SU-DHL-6 (cell line): ENCODE measurements around the gene HSPA5.

Source experiments
- H2AFZ ChIP-seq: fragments of 200-600 bp; sonication (generic); 2 replicates; pipeline ENCODE4 v1.6.1; 2014; ENCODE audit warnings: low read depth, mild to moderate bottlenecking, moderate library complexity, mixed read lengths, antibody characterized with exemption, low read length; ENCODE audit not compliant: severe bottlenecking
- H3F3A ChIP-seq: fragments of 200-600 bp; shearing (Covaris generic); 2 replicates; pipeline ENCODE4 v1.6.0; 2016; ENCODE audit warnings: antibody characterized with exemption, mild to moderate bottlenecking; ENCODE audit not compliant: insufficient read depth
- H3K27ac ChIP-seq: fragments of 200-600 bp; sonication (generic); 2 replicates; pipeline ENCODE4 v1.5.1; 2016; ENCODE audit warnings: low read depth, mild to moderate bottlenecking, low read length, moderate library complexity, mixed read lengths
- H3K27me3 ChIP-seq: fragments of 200-600 bp; sonication (generic), shearing (Covaris generic); 2 replicates; pipeline ENCODE4 v1.6.0; 2014; ENCODE audit warnings: mild to moderate bottlenecking, low read length
- H3K36me3 ChIP-seq: fragments of 200-600 bp; sonication (generic); 2 replicates; pipeline ENCODE4 v1.6.1; 2014; ENCODE audit warnings: mild to moderate bottlenecking, low read length, mixed read lengths
- H3K4me2 ChIP-seq: fragments of 300-600, 200-600 bp; shearing (Covaris generic), sonication (generic); 2 replicates; pipeline ENCODE4 v1.6.0; 2014; ENCODE audit warnings: low read length, low read depth, mild to moderate bottlenecking; ENCODE audit not compliant: poor library complexity, severe bottlenecking
- H3K4me3 ChIP-seq: fragments of 200-600 bp; sonication (generic); 2 replicates; pipeline ENCODE4 v1.5.1; 2014; ENCODE audit warnings: antibody characterized with exemption, low read length, mild to moderate bottlenecking, mixed read lengths; ENCODE audit not compliant: insufficient read depth, poor library complexity, severe bottlenecking
- H3K79me2 ChIP-seq: fragments of 200-600 bp; sonication (generic); 2 replicates; pipeline ENCODE4 v1.6.1; 2014; ENCODE audit warnings: mild to moderate bottlenecking, low read length, moderate library complexity; ENCODE audit not compliant: insufficient read depth
- H3K9ac ChIP-seq: fragments of 200-600 bp; sonication (generic); 2 replicates; pipeline ENCODE4 v1.7.0; 2014; ENCODE audit warnings: mild to moderate bottlenecking, low read length
- H3K9me2 ChIP-seq: fragments of 200-600 bp; sonication (generic); replicated peaks from 2 replicates; pipeline ENCODE4 v1.6.1; 2014; ENCODE audit warnings: low read length; ENCODE audit not compliant: insufficient read depth
- H3K9me3 ChIP-seq: fragments of 200-600 bp; sonication (generic); 2 replicates; pipeline ENCODE4 v1.6.1; 2014; ENCODE audit warnings: low read length, mixed read lengths; ENCODE audit not compliant: insufficient read depth
- H4K20me1 ChIP-seq: fragments of 200-600 bp; sonication (generic); 2 replicates; pipeline ENCODE4 v1.6.1; 2014; ENCODE audit warnings: low read depth, mild to moderate bottlenecking, antibody characterized with exemption, low read length, moderate library complexity, mixed read lengths
- CTCF ChIP-seq: fragments of 200-600 bp; sonication (generic); IDR thresholded peaks from one replicate; pipeline ENCODE4 v1.5.1; 2017; ENCODE audit warnings: antibody characterized with exemption, mild to moderate bottlenecking, low read length, moderate library complexity; ENCODE audit not compliant: insufficient read depth, poor library complexity, severe bottlenecking
- EZH2phosphoT487 ChIP-seq: fragments of 200-600 bp; sonication (generic), shearing (Covaris generic); conservative IDR thresholded peaks from 2 replicates; pipeline ENCODE4 v1.6.1; 2018; ENCODE audit warnings: mild to moderate bottlenecking, antibody characterized with exemption, low read length, moderate library complexity, mixed read lengths

The HSPA5 gene

GRCh38 chr9:125190361-125190801, 50.8 kb downstream of the HSPA5 start:
- H2AFZ ChIP-seq = peak overlapping the region; percentile 72
- H3K9me2 ChIP-seq = no peaks in the 10 kb centered on the region
- TF ChIP-seq CTCF = no peak
- no peak for TF ChIP-seq EZH2phosphoT487
- no peaks in the 10 kb centered on the region for H4K20me1 ChIP-seq
- peak overlapping the region; percentile 86 for H3K4me3 ChIP-seq
- H3K4me2 ChIP-seq = peak overlapping the region; percentile 88
- no peaks in the 10 kb centered on the region for H3K9me3 ChIP-seq
- no peaks in the 10 kb centered on the region for H3K27me3 ChIP-seq
- peak overlapping the region; percentile 84 for H3K9ac ChIP-seq
- H3K36me3 ChIP-seq = no peaks in the 10 kb centered on the region
- H3K79me2 ChIP-seq = peaks cover 50% of the 10 kb centered on the region
- H3F3A ChIP-seq = no peaks in the 10 kb centered on the region
- H3K27ac ChIP-seq = peak overlapping the region; percentile 62

GRCh38 chr9:125189361-125190289, 51.5 kb downstream of the HSPA5 start, which contains the start of gene PPP6C:
Gene PPP6C (minus strand): TSS chr9:125189803. CDS start chr9:125189718, 85 bp downstream.
- no peaks in the 10 kb centered on the region for H4K20me1 ChIP-seq
- peak within 1 kb of the TSS; percentile 62 for H3K27ac ChIP-seq
- peaks cover 58% of the 10 kb centered on the region for H3K79me2 ChIP-seq
- H3K9ac ChIP-seq = peak within 1 kb of the TSS; percentile 84
- H3F3A ChIP-seq = no peaks in the 10 kb centered on the region
- no peaks in the 10 kb centered on the region for H3K27me3 ChIP-seq
- H3K4me3 ChIP-seq = peak within 1 kb of the TSS; percentile 86
- H3K9me2 ChIP-seq = no peaks in the 10 kb centered on the region
- TF ChIP-seq EZH2phosphoT487 = no peak
- peak; percentile 60 for TF ChIP-seq CTCF
- H3K36me3 ChIP-seq = no peaks in the 10 kb centered on the region
- H3K4me2 ChIP-seq = peak within 1 kb of the TSS; percentile 92
- no peaks in the 10 kb centered on the region for H3K9me3 ChIP-seq
- peak within 1 kb of the TSS; percentile 91 for H2AFZ ChIP-seq

- Histone ChIP-seq H3K9me2 (no peaks in the 10 kb centered on the region), H3K36me3 (no peaks in the 10 kb centered on the region), H3K27ac (peak overlapping the region; percentile 50), H2AFZ (peak overlapping the region; percentile 91), H3K4me2 (peak overlapping the region; percentile 92), H3K9me3 (no peaks in the 10 kb centered on the region), H3F3A (no peaks in the 10 kb centered on the region), H3K79me2 (peaks cover 64% of the 10 kb centered on the region), H3K27me3 (no peaks in the 10 kb centered on the region), H3K4me3 (peak overlapping the region; percentile 86), H3K9ac (peak overlapping the region; percentile 84), H4K20me1 (no peaks in the 10 kb centered on the region)
- TF ChIP-seq EZH2phosphoT487 (no peak), CTCF (no peak)
Observed at GRCh38 chr9:125189011-125189360, 52.2 kb downstream of the HSPA5 start.
